Measurements from ENCODE around the gene PRPF8.
A peak's percentile ranks its signal among the peaks of the same experiment; 100 is the strongest.
"Not testable (repeated sequence)": the region's sequence is repeated elsewhere in the genome, so short reads cannot be mapped to it uniquely, and the experiment has no call there.

PRPF8 gene

DNA sequence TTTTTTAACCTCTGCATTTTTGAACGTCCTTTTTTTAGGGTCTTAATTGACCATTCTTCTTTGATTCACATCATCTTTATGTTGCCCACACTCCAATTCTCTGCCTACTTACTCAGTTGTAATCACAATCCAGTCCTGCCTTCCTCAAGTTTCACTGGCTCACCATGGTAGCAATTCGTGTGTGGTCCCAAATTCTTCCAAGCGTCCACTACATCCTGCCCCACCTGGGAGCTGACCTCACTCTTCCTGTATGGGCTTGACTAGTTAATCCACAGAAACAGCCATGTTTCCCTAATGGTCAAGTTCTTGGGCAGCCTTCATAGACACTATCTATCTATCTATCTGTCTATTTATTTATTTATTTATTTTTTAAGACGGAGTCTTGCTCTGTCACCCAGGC is 18.4 kb upstream of the PRPF8 start:
- Mint-ChIP-seq H3K4me1 (peaks cover 11% of the 10 kb centered on the region), H3K27ac (no peak overlapping the region), H3K4me3 (no peak overlapping the region), H3K27me3 (ENCODE audit: low read depth, poor library complexity) (peaks cover 47% of the 10 kb centered on the region), H3K9me3 (no peaks in the 10 kb centered on the region), H3K36me3 (ENCODE audit: low read depth) (no peaks in the 10 kb centered on the region)
- no peak for DNase-seq
- TF ChIP-seq, protein P1, sequence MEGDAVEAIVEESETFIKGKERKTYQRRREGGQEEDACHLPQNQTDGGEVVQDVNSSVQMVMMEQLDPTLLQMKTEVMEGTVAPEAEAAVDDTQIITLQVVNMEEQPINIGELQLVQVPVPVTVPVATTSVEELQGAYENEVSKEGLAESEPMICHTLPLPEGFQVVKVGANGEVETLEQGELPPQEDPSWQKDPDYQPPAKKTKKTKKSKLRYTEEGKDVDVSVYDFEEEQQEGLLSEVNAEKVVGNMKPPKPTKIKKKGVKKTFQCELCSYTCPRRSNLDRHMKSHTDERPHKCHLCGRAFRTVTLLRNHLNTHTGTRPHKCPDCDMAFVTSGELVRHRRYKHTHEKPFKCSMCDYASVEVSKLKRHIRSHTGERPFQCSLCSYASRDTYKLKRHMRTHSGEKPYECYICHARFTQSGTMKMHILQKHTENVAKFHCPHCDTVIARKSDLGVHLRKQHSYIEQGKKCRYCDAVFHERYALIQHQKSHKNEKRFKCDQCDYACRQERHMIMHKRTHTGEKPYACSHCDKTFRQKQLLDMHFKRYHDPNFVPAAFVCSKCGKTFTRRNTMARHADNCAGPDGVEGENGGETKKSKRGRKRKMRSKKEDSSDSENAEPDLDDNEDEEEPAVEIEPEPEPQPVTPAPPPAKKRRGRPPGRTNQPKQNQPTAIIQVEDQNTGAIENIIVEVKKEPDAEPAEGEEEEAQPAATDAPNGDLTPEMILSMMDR (IDR thresholded peaks at IDR 0.05) = no peak

- not testable (repeated sequence) for DNase-seq; H3K4me3 Mint-ChIP-seq; H3K27ac Mint-ChIP-seq; H3K36me3 Mint-ChIP-seq (ENCODE audit: low read depth); H3K9me3 Mint-ChIP-seq
- H3K4me1 Mint-ChIP-seq = peaks cover 12% of the 10 kb centered on the region
- peaks cover 24% of the 10 kb centered on the region for H3K27me3 Mint-ChIP-seq (ENCODE audit: low read depth, poor library complexity)
Observed at GRCh38 chr17:1699891-1700290, 15.2 kb upstream of the PRPF8 start.

- TF ChIP-seq, protein P1 (IDR thresholded peaks at IDR 0.05) = no peak
- peak overlapping the region; percentile 71 for H3K27ac Mint-ChIP-seq
- peaks cover 6% of the 10 kb centered on the region for H3K4me1 Mint-ChIP-seq
- H3K27me3 Mint-ChIP-seq (ENCODE audit: low read depth, poor library complexity) = peaks cover 20% of the 10 kb centered on the region
- H3K4me3 Mint-ChIP-seq = no peak overlapping the region
- DNase-seq = no peak
- H3K9me3 Mint-ChIP-seq = peaks cover 11% of the 10 kb centered on the region
- H3K36me3 Mint-ChIP-seq (ENCODE audit: low read depth) = no peaks in the 10 kb centered on the region
Observed at GRCh38 chr17:1697681-1698080, 13.0 kb upstream of the PRPF8 start.

- Mint-ChIP-seq H3K9me3 (peaks cover 27% of the 10 kb centered on the region), H3K27me3 (ENCODE audit: low read depth, poor library complexity) (peaks cover 19% of the 10 kb centered on the region), H3K4me1 (peaks cover 6% of the 10 kb centered on the region), H3K27ac (no peak overlapping the region), H3K4me3 (no peak overlapping the region), H3K36me3 (ENCODE audit: low read depth) (peaks cover 11% of the 10 kb centered on the region)
- no peak for DNase-seq
- TF ChIP-seq, protein P1 (IDR thresholded peaks at IDR 0.05) = no peak
Observed at GRCh38 chr17:1695365-1695764, 10.7 kb upstream of the PRPF8 start.

DNA sequence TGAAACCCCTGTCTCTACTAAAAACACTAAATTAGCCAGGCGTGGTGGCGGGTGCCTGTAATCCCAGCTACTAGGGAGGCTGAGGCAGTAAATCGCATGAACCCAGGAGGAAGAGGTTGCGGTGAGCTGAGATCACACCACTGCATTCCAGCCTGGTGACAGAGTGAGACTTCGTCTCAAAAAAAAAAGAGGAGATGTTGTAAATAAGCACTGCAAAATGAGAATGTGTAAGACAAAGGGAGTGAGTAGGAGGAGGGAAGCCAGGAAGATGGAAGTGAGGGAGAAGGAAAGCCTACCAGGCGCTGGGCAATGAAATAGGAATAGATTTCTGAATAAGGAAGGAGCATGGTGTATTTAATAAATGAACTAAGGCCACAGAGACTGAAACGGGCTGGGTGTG is 8.7 kb upstream of the PRPF8 start:
- Mint-ChIP-seq H3K9me3 (peaks cover 32% of the 10 kb centered on the region), H3K4me3 (no peak overlapping the region), H3K4me1 (peaks cover 6% of the 10 kb centered on the region), H3K36me3 (ENCODE audit: low read depth) (peaks cover 11% of the 10 kb centered on the region), H3K27ac (no peak overlapping the region), H3K27me3 (ENCODE audit: low read depth, poor library complexity) (peaks cover 19% of the 10 kb centered on the region)
- TF ChIP-seq, protein P1 (IDR thresholded peaks at IDR 0.05) = no peak
- DNase-seq = no peak

DNA sequence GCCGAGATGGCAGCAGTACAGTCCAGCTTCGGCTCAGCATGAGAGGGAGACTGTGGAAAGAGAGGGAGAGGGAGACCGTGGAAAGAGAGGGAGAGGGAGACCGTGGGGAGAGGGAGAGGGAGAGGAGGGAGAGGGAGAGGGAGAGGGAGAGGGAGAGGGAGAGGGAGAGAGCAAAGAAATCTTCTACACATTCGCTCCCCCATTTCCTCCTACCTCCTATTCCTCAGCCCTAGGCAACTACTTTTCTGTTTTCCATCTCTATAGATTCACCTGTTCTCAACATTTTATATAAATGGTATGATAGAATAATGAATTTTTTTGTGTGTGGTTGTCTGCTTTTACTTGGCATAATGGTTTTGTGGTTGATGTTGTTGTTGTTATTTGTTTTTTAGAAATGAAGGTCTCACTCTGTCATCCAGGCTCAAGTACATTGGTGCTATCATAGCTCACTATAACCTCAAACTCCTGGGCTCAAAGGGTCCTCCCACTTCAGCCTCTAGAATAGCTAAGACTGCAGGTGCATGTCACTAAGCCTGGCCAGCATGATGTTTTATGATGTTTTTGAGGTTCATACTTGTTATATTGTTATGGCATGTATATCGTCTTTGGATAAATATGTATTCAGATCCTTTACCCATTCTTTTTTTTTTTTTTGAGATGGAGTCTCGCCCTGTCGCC is 6.0 kb upstream of the PRPF8 start:
- no peak overlapping the region for H3K27ac Mint-ChIP-seq
- no peak for DNase-seq
- peaks cover 28% of the 10 kb centered on the region for H3K27me3 Mint-ChIP-seq (ENCODE audit: low read depth, poor library complexity)
- H3K4me3 Mint-ChIP-seq = no peak overlapping the region
- H3K4me1 Mint-ChIP-seq = no peaks in the 10 kb centered on the region
- peaks cover 42% of the 10 kb centered on the region for H3K9me3 Mint-ChIP-seq
- H3K36me3 Mint-ChIP-seq (ENCODE audit: low read depth) = peaks cover 11% of the 10 kb centered on the region
- TF ChIP-seq, protein P1 (IDR thresholded peaks at IDR 0.05) = no peak

GRCh38 chr17:1688405-1688804 is 3.7 kb upstream of the PRPF8 start:
- DNase-seq, H3K4me3 Mint-ChIP-seq, H3K27ac Mint-ChIP-seq: not testable (repeated sequence)
- Mint-ChIP-seq H3K27me3 (ENCODE audit: low read depth, poor library complexity) (peaks cover 23% of the 10 kb centered on the region), H3K4me1 (peaks cover 17% of the 10 kb centered on the region), H3K9me3 (peaks cover 43% of the 10 kb centered on the region), H3K36me3 (ENCODE audit: low read depth) (peaks cover 20% of the 10 kb centered on the region)
